OCI-LY3 (cell line): ENCODE data around the gene NUDCD2.

ENCODE experiments used
- H2AFZ ChIP-seq: fragments of 200-600, 300-600 bp; shearing (Covaris generic); 2 replicates; pipeline ENCODE4 v1.6.0; 2014; ENCODE audit warnings: antibody characterized with exemption, low read depth, low read length
- H3K27ac ChIP-seq: fragments of 200-600, 300-600 bp; sonication (generic); 2 replicates; pipeline ENCODE4 v1.5.1; 2014; ENCODE audit warnings: mild to moderate bottlenecking, low read length, moderate library complexity, mixed read lengths
- H3K27me3 ChIP-seq: fragments of 200-600, 300-600 bp; sonication (generic); 2 replicates; pipeline ENCODE4 v1.6.1; 2014; ENCODE audit warnings: low read depth, low read length, mixed read lengths
- H3K36me3 ChIP-seq: fragments of 200-600, 300-600 bp; sonication (generic); replicated peaks from 2 replicates; pipeline ENCODE3; 2014; ENCODE audit warnings: low read depth, low read length, mixed read lengths
- H3K4me1 ChIP-seq: fragments of 300-600, 200-600 bp; sonication (generic); 2 replicates; pipeline ENCODE4 v1.6.1; 2014; ENCODE audit warnings: low read length, mixed read lengths
- H3K4me2 ChIP-seq: fragments of 200-600, 300-600 bp; sonication (generic); 2 replicates; pipeline ENCODE4 v1.6.1; 2014; ENCODE audit warnings: low read length, mixed read lengths
- H3K4me3 ChIP-seq: fragments of 300-600, 200-600 bp; sonication (generic); 2 replicates; pipeline ENCODE4 v1.5.1; 2014; ENCODE audit warnings: antibody characterized with exemption, mild to moderate bottlenecking, low read length, moderate library complexity
- H3K79me2 ChIP-seq: fragments of 300-600, 200-600 bp; shearing (Covaris generic); 2 replicates; pipeline ENCODE4 v1.6.1; 2014; ENCODE audit warnings: mild to moderate bottlenecking, low read length, mixed read lengths
- H3K9ac ChIP-seq: fragments of 300-600, 200-600 bp; shearing (Covaris generic); 2 replicates; pipeline ENCODE4 v1.6.0; 2014; ENCODE audit warnings: mild to moderate bottlenecking, low read length, moderate library complexity
- H3K9me3 ChIP-seq: fragments of 200-600, 300-600 bp; shearing (Covaris generic); 2 replicates; pipeline ENCODE4 v1.6.1; 2014; ENCODE audit warnings: low read length, mixed read lengths; ENCODE audit not compliant: insufficient read depth
- H4K20me1 ChIP-seq: fragments of 200-600, 300-600 bp; sonication (generic); 2 replicates; pipeline ENCODE4 v1.6.1; 2016; ENCODE audit warnings: low read length, mixed read lengths; ENCODE audit not compliant: insufficient read depth
- CTCF ChIP-seq: fragments of 200-600, 300-600 bp; sonication (generic); IDR thresholded peaks from 2 replicates; pipeline ENCODE4 v1.5.1; 2014; ENCODE audit warnings: antibody characterized with exemption, low read length, low read depth
- EZH2phosphoT487 ChIP-seq: fragments of 200-600 bp; shearing (Covaris generic); IDR thresholded peaks from 2 replicates; pipeline ENCODE4 v1.6.1; 2018; ENCODE audit warnings: antibody characterized with exemption, mixed run types, low read depth

Gene NUDCD2

GRCh38 chr5:163448491-163448890 lies 11.4 kb downstream of the NUDCD2 start:
- Histone ChIP-seq H3K4me2 (no peak overlapping the region), H3K27me3 (no peaks in the 10 kb centered on the region), H3K4me1 (no peaks in the 10 kb centered on the region), H3K4me3 (no peak overlapping the region), H2AFZ (no peak overlapping the region), H4K20me1 (no peaks in the 10 kb centered on the region), H3K79me2 (0 out of 2 replicates have a peak, but pooled peaks cover 4% of the 10 kb centered on the region), H3K36me3 (peaks cover 65% of the 10 kb centered on the region), H3K27ac (no peak overlapping the region), H3K9ac (no peak overlapping the region), H3K9me3 (no peaks in the 10 kb centered on the region)
- TF ChIP-seq CTCF, result no peak
- no peak for TF ChIP-seq EZH2phosphoT487

- Histone ChIP-seq H3K9me3 (no peaks in the 10 kb centered on the region), H3K9ac (no peak overlapping the region), H3K27ac (no peak overlapping the region), H3K4me1 (no peaks in the 10 kb centered on the region), H2AFZ (no peak overlapping the region), H3K4me2 (no peak overlapping the region), H4K20me1 (no peaks in the 10 kb centered on the region), H3K4me3 (no peak overlapping the region), H3K27me3 (no peaks in the 10 kb centered on the region), H3K79me2 (0 out of 2 replicates have a peak, but pooled peaks cover 4% of the 10 kb centered on the region), H3K36me3 (peaks cover 67% of the 10 kb centered on the region)
- TF ChIP-seq CTCF, result no peak
- no peak for TF ChIP-seq EZH2phosphoT487
Measured at GRCh38 chr5:163447875-163448274, 12.0 kb downstream of the NUDCD2 start.

GRCh38 chr5:163447191-163447590 lies 12.7 kb downstream of the NUDCD2 start:
- TF ChIP-seq CTCF (no peak), EZH2phosphoT487 (no peak)
- H3K36me3 ChIP-seq, result peaks cover 67% of the 10 kb centered on the region

GRCh38 chr5:163445345-163445744 lies 14.6 kb downstream of the NUDCD2 start:
- peaks cover 81% of the 10 kb centered on the region for H3K36me3 ChIP-seq
- H3K4me2 ChIP-seq, result no peak overlapping the region
- H3K9me3 ChIP-seq, result no peaks in the 10 kb centered on the region

More at GRCh38 chr5:163447191-163447590, 12.7 kb downstream of the NUDCD2 start:
- no peak overlapping the region for H3K9ac ChIP-seq
- no peaks in the 10 kb centered on the region for H3K4me1 ChIP-seq
- no peak overlapping the region for H3K4me2 ChIP-seq
- no peaks in the 10 kb centered on the region for H3K27me3 ChIP-seq
- no peaks in the 10 kb centered on the region for H3K9me3 ChIP-seq
- H2AFZ ChIP-seq, result no peak overlapping the region
- no peak overlapping the region for H3K4me3 ChIP-seq
- no peak overlapping the region for H3K27ac ChIP-seq
- 0 out of 2 replicates have a peak, but pooled peaks cover 4% of the 10 kb centered on the region for H3K79me2 ChIP-seq
- no peaks in the 10 kb centered on the region for H4K20me1 ChIP-seq

More at GRCh38 chr5:163445345-163445744, 14.6 kb downstream of the NUDCD2 start:
- Histone ChIP-seq H3K9ac (no peak overlapping the region), H4K20me1 (peaks cover 7% of the 10 kb centered on the region; the same call in 1 of the 2 replicates), H2AFZ (no peak overlapping the region), H3K79me2 (peaks cover 15% of the 10 kb centered on the region), H3K4me3 (no peak overlapping the region), H3K27me3 (no peaks in the 10 kb centered on the region), H3K27ac (no peak overlapping the region), H3K4me1 (no peaks in the 10 kb centered on the region)
- TF ChIP-seq EZH2phosphoT487 (no peak), CTCF (no peak)
